ENCODE data around the gene YBEY.

- TF ChIP-seq NFYC (CRISPR knock-in tag; IDR thresholded peaks at IDR 0.05) (no peak), ZNF746 (CRISPR knock-in tag; IDR thresholded peaks at IDR 0.05) (no peak), EZH2 (conservative IDR thresholded peaks at IDR 0.05; ENCODE audit: low read depth, low read length) (no peak), ZNF839 (CRISPR knock-in tag; IDR thresholded peaks at IDR 0.05; ENCODE audit: borderline replicate concordance) (no peak)
Observed at GRCh38 chr21:46336603-46337002, 50.5 kb downstream of the YBEY start.
